CD4-positive, alpha-beta T cell treated with Interleukin-17A for 4 hours (primary cell): ENCODE measurements around the gene ACE.

Experiments
- DNase-seq: peaks from one replicate; pipeline ENCODE4 v3.0.0-alpha.2; 2020; ENCODE audit warnings: mixed read lengths

Gene ACE

DNA sequence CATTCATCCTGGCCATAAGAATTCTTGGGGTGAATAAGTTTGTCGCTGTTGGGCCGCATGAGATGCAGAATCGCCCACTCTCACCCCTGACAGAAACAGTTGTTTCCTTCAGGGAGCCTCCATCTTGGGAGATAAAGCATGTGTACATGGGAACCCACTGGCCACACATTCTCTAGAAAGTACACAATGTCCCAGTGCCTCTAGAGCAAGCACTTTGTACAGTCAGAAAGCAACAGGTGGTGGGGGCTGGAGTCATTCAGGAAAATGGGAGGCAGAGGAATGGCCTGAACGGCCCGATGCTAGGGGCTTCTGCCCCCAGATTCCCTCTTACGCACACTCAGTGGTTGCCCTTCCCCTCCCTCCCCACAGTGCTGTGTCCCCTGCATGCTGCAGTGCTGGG is 16.1 kb downstream of the ACE start:
- DNase-seq = no peak

DNA sequence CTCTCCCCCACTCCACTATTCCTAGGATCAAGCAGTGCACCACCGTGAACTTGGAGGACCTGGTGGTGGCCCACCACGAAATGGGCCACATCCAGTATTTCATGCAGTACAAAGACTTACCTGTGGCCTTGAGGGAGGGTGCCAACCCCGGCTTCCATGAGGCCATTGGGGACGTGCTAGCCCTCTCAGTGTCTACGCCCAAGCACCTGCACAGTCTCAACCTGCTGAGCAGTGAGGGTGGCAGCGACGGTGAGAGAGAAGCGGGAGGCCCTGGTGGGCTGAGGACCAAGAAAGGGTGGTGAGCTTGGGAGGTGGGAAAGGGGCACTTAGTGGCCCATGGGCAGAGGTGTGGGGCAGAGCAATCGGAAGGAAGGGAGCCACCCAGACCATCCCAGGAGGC is 16.6 kb downstream of the ACE start:
- DNase-seq = no peak

DNA sequence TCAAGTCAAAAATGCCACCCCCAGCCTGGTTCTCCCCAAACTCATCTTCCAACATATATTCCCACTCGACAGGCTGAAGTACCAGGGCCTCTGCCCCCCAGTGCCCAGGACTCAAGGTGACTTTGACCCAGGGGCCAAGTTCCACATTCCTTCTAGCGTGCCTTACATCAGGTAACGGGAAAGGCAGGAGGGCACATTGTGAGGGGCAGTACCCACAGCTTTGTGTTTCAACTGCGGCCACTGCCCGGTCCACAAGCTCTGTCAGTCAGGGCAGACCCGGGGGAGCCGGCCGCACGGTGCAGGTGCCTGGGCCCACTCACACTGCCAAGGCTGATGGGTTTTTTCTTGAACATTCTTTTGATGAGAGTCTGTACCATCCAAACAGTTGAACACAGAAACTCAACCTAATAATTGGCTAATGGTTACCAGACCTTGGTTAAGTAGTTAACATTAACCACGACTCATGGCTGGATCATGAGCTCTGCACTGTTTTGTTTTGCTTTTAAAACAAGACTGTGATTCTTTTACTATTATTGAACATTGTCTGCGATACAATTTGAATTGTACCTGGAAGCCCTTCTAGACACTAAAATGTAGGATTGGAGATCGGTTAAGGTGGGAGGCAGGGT is 17.6 kb downstream of the ACE start:
- DNase-seq = no peak

DNA sequence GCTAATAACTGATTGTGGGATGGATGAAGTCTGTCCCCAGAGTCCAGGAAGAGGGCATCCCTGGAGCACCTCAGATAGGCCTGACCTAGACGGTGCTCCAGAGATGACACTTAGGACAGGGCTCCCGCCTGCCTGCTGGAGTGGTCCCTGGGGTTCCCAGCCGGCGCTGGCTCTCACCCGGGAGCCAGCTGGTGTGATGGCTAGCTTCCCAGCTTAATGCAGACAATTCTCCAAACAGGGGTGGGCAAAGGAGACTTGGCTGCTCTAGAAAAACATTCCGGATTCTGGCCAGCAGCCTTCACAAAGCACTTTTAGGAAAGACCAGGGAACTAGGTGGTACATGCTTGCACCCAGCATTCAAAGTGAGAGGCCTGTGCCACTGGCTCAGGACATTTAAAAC is 18.6 kb downstream of the ACE start:
- DNase-seq = no peak

DNA sequence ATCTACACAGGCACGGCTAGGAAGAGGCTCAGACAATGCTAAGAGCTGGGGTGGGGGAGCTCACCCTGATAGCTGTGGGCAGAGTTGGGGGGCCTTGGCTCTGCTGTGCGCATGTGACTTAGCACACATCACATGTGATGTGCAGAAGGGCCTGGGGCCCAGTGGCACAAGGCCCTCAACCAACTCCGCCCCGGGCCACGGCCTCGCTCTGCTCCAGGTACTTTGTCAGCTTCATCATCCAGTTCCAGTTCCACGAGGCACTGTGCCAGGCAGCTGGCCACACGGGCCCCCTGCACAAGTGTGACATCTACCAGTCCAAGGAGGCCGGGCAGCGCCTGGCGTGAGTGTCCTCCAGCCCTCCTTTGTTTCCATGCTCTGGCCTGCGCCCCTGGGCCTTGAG is 19.3 kb downstream of the ACE start:
- DNase-seq = no peak

DNA sequence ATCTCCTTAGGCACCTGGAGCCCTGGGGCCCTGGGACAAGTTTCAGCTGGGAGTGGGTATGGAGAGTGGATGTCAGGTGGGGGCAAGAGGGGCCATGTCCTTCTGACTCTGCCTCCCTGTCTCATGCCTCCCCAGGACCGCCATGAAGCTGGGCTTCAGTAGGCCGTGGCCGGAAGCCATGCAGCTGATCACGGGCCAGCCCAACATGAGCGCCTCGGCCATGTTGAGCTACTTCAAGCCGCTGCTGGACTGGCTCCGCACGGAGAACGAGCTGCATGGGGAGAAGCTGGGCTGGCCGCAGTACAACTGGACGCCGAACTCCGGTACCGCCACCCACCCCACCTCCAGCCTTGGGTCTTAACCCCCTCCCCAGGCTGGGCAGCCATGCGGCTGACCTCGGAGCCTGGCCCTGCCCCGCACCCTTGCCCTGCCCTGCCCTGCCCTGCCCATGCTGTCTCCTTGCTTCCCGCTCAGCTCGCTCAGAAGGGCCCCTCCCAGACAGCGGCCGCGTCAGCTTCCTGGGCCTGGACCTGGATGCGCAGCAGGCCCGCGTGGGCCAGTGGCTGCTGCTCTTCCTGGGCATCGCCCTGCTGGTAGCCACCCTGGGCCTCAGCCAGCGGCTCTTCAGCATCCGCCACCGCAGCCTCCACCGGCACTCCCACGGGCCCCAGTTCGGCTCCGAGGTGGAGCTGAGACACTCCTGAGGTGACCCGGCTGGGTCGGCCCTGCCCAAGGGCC is 20.0 kb downstream of the ACE start:
- DNase-seq = no peak

DNA sequence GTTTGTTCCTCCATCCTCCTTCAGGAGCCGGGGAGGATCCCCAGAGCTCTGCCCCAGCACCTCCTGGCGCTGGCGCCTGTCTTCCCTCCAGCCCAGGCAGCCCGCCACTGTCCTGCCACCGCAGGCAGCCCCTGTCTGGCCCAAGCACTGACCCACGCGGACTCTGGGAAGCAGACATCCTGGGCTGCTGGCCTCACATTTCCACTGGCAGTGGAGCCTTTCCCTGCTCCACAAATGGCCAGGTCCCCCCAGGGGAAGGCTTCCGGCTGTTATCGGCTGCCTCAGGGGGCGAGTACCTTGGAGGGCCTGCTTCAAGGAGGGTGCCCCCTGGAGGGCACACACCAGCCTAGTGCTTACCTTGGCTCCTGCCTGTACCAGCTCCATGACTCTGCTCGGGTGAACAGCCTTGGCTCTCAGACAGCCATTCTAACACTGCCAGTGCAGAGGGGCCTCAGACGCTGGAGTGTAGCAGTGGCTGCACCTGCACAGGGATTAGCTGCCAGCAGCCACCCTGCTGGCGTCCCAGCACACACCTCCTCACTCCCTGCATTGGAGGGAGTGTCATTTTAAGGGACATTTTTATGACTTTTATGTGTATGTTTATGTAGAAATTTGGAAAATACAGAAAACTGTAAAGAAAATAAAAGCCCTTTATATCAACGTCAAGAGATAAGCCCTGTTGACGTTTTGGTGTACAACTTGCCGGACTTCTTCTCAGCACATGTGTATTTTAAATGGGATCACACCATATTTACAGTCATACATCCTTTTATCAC is 21.0 kb downstream of the ACE start:
- DNase-seq = peak; percentile 24

DNA sequence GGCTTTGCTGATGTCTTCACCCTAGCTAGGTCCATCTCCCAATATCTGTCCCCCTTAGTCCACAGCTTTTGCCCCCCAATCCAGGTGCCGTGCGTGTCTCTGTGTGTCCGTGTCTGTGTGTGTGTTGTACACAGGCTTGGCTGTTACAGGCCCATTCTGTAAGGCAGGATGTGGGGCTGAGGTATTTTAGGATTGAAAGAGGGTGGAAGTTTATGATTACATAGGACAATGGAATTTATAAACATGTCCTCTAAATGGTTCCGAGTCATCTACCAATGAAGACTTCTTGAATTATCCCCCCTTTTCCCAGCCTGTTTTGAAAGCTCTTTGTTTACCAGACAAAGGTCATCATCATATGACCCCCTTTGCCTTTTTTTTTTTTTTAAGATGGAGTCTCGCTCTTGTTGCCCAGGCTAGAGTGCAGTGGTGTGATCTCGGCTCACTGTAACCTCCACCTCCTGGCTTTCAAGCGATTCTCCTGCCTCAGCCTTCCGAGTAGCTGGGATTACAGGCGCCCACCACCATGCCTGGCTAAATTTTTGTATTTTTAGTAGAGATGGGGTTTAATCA is 21.9 kb downstream of the ACE start:
- no peak for DNase-seq

DNA sequence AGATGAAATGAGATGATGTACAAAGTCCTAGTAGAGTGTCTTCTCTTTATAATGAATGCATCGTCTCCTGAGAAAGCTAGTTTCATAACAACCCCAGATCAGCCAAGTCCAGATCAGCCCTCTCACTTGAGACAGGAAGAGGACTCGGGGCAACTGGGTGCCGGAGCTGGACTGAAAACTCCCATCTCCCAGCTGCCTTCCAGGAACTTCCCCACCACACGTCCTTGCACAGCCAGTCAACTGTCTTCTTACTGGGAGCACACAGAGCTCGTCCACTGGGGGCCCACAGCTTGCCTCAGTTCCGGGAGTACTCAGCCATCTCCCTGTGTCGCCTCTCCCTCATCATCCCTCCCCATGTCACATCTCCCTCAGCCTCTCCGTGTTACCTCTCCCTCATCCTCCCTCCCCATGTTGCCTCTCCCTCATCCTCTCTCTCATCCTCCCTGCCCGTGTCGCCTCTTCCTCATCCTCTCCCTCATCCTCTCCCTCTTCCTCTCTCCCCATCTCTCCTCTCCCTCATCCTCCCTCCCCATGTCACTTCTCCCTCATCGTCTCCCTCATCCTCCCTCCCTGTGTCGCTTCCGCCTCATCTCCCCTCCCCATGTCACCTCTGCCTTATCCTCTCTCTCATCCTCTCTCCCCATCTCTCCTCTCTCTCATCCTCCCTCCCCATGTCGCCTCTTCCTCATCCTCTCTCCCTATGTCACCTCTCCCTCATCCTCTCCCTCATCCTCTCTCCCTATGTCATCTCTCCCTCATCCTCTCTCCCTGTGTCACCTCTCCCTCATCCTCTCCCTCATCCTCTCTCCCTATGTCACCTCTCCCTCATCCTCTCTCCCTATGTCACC is 23.9 kb downstream of the ACE start:
- no peak for DNase-seq

DNA sequence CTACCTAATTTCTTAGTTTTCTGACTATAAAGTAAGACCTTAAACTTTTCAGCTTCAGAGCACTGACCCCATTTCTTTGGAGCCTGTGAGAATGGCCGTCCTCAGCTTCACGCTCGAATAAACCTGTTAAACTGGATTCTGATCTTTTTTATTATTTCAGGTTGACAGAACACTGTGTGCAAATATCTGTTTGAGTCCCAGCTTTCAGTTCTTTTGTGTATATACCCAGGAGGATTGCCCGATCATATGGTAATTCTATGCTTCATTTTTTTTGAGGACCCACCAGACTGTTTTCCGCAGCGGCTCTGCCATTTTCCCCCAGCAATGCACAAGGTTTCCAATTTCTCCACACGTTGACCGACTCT is 26.5 kb downstream of the ACE start:
- DNase-seq = no peak

DNA sequence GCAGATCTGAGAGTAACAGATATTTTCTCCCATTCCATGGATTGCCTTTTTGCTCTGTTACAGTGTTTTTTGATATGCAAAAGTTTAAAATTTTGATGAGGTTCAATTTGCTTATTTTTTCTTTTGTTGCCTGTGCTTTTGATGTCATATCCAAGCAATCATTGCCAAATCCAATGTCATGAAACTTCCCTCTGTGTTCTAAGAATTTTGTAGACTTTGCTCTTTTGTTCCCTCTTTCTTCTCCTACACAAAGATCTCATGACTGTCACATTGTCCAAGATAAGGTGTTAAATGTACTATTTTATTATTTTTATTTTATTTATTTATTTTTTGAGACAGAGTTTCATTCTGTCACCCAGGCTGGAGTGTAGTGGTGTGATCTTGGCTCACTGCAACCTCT is 27.4 kb downstream of the ACE start:
- DNase-seq = no peak

DNA sequence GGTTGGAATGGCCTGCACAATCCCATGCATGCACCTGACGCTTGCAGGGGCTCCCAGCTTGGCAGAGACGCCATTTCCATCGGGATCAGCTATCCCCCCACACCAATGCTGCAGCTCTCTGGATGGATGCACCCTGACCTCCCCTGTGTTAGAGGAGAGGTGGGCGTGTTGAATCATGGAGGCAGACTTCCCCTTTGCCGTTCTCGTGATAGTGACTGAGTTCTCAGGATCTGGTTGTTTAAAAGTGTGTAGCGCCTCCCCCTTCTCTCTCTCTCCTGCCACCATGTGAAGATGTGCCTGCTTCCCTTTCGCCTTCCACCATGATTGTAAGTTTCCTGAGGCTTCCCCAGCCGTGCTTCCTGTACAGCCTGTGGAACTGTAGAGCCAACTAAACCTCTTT is 28.5 kb downstream of the ACE start:
- no peak for DNase-seq

DNA sequence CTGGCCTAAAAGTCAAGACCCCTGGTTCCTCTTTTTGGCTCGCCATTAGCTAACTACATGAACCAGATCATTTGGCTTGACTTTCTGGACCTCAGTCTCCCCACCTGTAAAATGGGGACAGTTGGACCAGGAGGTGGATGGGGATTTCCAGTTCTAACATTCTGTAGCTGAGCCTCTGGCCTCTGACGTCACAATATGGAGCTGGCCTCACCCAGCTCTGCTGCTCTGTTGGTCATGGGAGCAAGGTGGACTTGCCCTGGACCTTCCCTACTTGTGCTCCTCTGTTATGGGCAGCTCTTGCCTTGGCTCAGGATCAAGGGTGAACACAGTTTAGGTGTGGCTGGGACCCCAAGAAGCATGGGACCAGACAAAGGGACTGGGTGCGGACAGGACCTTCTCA is 29.8 kb downstream of the ACE start:
- DNase-seq = no peak

DNA sequence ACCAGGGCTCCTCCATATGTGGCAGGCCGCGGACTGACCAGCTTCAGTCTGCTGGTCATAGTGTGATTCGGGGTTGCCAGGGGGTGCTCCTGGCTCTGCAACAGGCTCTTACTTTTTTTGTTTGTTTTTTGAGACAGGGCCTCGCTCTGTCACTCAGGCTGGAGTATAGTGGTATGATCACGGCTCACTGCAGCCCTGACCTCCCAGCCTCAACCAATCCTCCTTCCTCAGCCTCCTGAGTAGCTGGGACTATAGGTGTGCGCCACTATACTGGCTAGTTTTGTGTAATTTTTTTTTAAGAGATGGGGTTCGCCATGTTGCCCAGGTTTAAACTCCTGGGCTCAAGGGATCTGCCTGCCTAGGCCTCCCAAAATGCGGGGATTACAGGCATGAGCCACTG is 34.5 kb downstream of the ACE start:
- DNase-seq = no peak

DNA sequence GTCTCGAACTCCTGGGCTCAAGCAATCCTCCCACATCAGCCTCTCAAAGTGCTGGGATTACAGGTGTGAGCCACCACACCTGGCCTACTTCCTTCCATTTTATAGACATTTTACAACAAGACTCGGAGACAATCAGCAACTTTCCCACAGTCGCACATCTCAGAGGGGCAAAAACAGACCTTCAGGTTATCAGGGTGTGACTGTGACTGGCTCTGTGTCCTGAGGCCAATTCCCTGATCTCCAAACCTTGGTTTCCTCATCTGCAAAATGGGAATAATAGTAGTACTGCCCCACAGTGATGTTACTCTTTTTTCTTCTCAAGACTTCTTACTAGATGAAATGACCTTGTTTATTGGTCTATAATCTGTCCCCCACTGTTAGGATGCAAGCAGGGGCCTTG is 35.5 kb downstream of the ACE start:
- no peak for DNase-seq

DNA sequence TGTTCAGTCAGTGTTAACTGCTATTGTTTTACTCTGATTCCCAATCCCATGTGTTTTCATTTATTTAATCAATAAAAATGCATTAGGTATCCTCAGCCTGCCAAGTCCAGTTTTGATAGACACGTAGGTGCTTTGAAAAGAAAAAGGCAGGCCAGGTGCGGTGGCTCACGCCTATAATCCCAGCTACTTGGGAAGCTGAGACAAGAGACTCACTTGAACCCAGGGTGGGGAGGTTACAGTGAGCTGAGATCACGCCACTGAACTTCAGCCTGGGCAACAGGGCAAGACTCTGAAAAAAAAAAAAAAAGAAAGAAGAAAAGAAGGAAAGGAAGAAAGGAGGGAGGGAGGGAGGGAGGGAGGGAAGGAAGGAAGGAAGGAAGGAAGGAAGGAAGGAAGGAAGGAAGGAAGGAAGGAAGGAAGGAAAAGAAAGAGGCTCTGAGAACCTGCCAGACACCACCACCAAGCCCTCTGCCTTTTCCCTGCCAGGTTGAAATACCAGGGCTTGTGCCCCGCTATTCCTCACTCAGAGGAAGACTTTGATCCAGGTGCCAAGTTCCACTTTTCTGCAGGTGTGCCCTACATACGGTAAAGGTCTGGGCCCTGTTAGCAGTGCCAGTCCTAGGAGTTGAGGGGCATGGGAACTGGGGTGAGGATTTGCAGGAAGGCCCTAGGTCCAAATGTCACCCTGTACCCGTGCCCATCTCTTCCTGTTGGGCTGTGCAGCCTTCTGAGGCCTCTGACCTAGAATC is 36.2 kb downstream of the ACE start:
- DNase-seq = no peak

DNA sequence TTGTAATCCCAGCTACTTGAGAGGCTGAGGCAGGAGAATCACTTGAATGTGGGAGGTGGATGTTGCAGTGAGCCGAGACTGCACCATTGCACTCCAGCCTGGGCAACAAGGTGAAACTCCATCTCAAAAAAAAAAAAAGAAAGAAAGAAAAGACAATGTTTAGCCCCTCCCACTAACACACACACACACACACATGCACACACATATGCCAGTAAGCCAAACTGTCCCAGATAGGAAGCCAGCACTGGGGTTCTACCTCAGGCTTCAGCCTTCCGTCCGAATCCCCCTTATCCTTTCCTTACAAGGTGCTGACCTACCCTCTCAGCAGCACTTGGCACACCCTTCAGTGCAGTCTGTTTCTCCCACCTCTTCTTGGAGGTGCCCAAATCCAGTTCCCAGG is 37.6 kb downstream of the ACE start:
- no peak for DNase-seq

DNA sequence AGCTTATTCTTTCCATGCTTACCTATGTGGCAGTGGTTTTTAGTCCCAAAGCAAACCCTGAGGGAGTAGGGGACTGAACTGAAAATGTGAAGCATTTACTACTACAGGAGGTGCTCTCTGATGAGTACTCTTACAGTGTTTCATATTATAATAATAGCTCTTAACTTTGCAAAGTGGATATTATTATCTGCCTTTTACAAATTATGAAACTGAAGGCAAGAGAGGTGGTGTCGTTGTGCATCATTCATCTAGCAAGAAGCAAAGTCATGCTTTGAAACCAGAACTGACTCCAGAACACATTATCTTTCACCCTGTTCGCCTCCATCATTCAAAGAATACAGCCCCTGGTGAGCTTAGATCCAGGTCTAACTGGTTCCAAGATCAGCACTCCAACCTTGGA is 38.1 kb downstream of the ACE start:
- DNase-seq = no peak

DNA sequence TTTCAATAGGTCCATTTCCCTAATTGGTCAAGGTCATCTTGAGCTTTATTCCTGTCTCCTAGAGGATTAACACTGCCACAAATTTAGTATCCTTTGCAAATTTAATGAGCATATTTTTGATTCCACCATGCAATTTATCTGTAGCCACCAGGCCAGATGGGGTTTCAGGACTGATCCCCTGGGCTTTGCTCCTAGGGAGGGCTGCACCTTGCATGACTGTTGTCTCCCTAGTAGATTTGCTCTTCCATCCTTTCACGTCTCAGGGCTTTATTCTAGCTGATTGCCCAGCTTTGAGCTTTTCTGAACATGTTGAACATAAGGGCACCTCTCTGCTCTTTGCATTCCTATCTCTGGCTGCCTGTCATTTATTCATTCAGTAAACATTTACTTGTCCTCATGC is 38.6 kb downstream of the ACE start:
- no peak for DNase-seq

DNA sequence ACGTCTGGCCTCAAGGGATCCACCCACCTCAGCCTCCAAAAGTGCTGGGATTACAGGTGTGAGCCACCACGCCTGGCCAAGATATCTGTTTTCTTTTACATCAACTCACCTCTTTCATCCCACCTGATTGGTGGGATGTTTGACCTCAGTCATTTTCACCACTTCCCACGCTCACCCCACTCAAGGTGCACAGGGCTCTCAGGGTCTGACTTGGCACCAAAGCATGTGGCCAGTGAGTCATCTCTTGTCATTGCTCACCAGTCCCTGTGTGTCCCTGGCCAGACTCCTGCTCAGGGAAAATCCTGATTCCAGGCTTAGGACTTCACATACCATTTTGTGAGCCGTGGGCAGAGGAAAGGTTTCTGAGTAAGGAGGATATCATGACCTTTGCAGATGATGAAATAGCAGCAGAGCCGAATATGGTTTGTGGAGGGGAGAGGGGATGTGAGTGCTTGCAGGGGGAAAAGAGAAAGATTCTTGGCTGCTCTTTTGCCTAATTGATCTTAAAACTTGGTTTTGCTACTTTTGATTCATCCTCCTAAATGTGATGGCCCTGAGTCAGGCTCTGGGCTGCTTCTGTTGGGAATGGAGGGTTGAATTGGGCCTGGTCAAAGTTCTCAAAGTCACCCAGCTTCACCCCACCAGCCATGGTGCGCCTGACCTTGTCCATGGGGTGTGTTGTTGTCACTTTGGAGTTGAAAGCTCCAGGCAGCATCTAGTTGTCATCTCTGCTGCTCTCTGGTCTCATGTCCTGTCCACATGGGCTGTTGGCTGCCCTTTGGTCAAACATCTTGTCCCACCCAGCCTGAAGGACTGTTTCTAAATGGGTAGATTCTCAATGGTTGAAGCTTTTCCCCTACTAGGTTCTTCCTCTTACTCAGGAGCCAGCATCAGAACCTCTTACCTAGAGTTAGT is 40.3 kb downstream of the ACE start:
- DNase-seq = no peak
